ENCODE results near the gene SHC4. TPM values are rescaled to one million over a fixed set of nuclear protein-coding genes. Genes with fewer than 3 reads are reported as not detected.

The SHC4 gene

DNA sequence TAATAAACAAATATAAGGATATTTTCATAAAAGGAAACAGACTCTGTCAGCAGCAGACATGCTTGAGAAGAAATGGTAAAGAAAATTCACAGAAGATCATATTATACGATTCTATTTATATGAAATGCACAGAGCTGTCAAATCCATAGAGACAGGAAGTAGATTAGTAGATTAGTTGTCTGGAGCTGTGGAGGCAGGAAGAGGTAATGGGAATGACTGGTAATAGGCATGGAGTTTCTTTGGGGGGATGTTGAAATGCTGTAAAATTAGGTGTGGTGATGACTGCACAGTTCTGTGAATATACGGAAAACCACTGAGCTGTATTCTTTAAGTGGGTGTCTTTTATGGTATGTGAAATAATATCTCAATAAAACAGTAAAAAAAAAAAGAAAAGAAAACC is 188.2 kb downstream of the SHC4 start:
- Histone ChIP-seq H4K8ac (ENCODE audit: low read depth, low read length) (no peak overlapping the region), H3K4ac (ENCODE audit: low read length) (no peak overlapping the region), H3K27me3 (ENCODE audit: control insufficient read depth in 3 of 3, insufficient read depth in 3 of 3, low read depth in 1 of 3, low read length in 3 of 3) (no peaks in the 10 kb centered on the region), H2BK15ac (ENCODE audit: low read length) (no peak overlapping the region), H3K36me3 (replicated peaks in 1 of 2; ENCODE audit: control insufficient read depth in 2 of 2, insufficient read depth in 2 of 2, low read length in 2 of 2) (peaks cover 5 to 55% of the 10 kb centered on the region in 2 donors), H3K9me3 (replicated peaks in 1 of 2; ENCODE audit: control insufficient read depth in 2 of 2, insufficient read depth in 1 of 2, low read depth in 1 of 2, low read length in 2 of 2) (peaks cover 0 to 15% of the 10 kb centered on the region in 2 donors), H3K4me1 (ENCODE audit: control insufficient read depth in 2 of 2, insufficient read depth in 1 of 2, low read depth in 1 of 2, low read length in 2 of 2) (no peaks in the 10 kb centered on the region), H3K18ac (ENCODE audit: low read length) (no peak overlapping the region), H3K4me2 (ENCODE audit: insufficient read depth, low read length, poor library complexity, severe bottlenecking) (no peak overlapping the region), H4K91ac (ENCODE audit: low read depth, low read length, poor library complexity) (no peak overlapping the region), H3K79me1 (ENCODE audit: low read depth, low read length) (no peaks in the 10 kb centered on the region), H2BK5ac (ENCODE audit: low read length) (no peak overlapping the region), H3K27ac (replicated peaks; ENCODE audit: low read length) (no peak overlapping the region), H3K14ac (ENCODE audit: low read length) (no peak overlapping the region), H3K23ac (ENCODE audit: low read depth, low read length, poor library complexity) (no peak overlapping the region), H3K9ac (ENCODE audit: low read depth, low read length, poor library complexity) (no peak overlapping the region), H3K4me3 (ENCODE audit: low read length in 2 of 2) (no peak overlapping the region), H2AFZ (ENCODE audit: low read length) (no peak overlapping the region), H2BK12ac (ENCODE audit: low read length) (no peak overlapping the region), H2AK5ac (ENCODE audit: low read depth, low read length) (no peak overlapping the region), H2BK120ac (ENCODE audit: low read depth, low read length) (no peak overlapping the region)
- no CpG with 5 or more reads among the region's 2 CpGs for WGBS, 2 donors (ENCODE audit: extremely low coverage in 2 of 2, insufficient read length in 2 of 2, insufficient replicate concordance in 1 of 2)
- no peak for DNase-seq (ENCODE audit: low spot score)

DNA sequence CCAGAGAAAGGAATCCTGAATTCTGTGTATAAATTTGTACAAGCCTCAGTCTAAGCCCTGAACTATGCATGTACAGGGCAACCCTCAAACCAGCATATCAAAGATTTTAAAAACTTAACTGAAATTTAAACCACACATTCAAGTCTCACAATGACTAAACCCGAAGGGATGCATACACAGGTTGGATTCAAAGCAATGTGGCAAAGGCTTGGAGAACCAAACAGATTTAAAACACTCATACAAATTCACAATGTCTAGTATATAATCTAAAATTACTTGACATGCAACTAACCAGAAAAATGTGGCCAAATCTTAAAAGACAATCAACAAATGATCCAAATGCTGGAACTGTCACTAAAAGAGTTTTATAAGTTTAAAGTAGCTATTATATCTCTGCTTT is 189.2 kb downstream of the SHC4 start:
- Histone ChIP-seq H3K4ac (ENCODE audit: low read length) (no peak overlapping the region), H3K23ac (ENCODE audit: low read depth, low read length, poor library complexity) (no peak overlapping the region)

More for the DNA sequence above, 189.2 kb downstream of the SHC4 start:
- Histone ChIP-seq H3K4me3 (ENCODE audit: low read length in 2 of 2) (no peak overlapping the region), H3K4me2 (ENCODE audit: insufficient read depth, low read length, poor library complexity, severe bottlenecking) (no peak overlapping the region), H3K36me3 (replicated peaks in 1 of 2; ENCODE audit: control insufficient read depth in 2 of 2, insufficient read depth in 2 of 2, low read length in 2 of 2) (peaks cover 1 to 56% of the 10 kb centered on the region in 2 donors), H2BK120ac (ENCODE audit: low read depth, low read length) (no peak overlapping the region), H2BK12ac (ENCODE audit: low read length) (no peak overlapping the region), H3K9ac (ENCODE audit: low read depth, low read length, poor library complexity) (no peak overlapping the region), H3K9me3 (replicated peaks in 1 of 2; ENCODE audit: control insufficient read depth in 2 of 2, insufficient read depth in 1 of 2, low read depth in 1 of 2, low read length in 2 of 2) (peaks cover 0 to 15% of the 10 kb centered on the region in 2 donors), H2AK5ac (ENCODE audit: low read depth, low read length) (no peak overlapping the region), H2BK5ac (ENCODE audit: low read length) (no peak overlapping the region), H3K4me1 (ENCODE audit: control insufficient read depth in 2 of 2, insufficient read depth in 1 of 2, low read depth in 1 of 2, low read length in 2 of 2) (no peaks in the 10 kb centered on the region), H3K27ac (replicated peaks; ENCODE audit: low read length) (no peak overlapping the region), H2AFZ (ENCODE audit: low read length) (no peak overlapping the region), H3K79me1 (ENCODE audit: low read depth, low read length) (no peaks in the 10 kb centered on the region), H3K27me3 (ENCODE audit: control insufficient read depth in 3 of 3, insufficient read depth in 3 of 3, low read depth in 1 of 3, low read length in 3 of 3) (no peaks in the 10 kb centered on the region), H4K8ac (ENCODE audit: low read depth, low read length) (no peak overlapping the region), H4K91ac (ENCODE audit: low read depth, low read length, poor library complexity) (no peak overlapping the region), H3K18ac (ENCODE audit: low read length) (no peak overlapping the region), H2BK15ac (ENCODE audit: low read length) (no peak overlapping the region), H3K14ac (ENCODE audit: low read length) (no peak overlapping the region)
- no peak for DNase-seq (ENCODE audit: low spot score)
- WGBS, 2 donors (ENCODE audit: extremely low coverage in 2 of 2, insufficient read length in 2 of 2, insufficient replicate concordance in 1 of 2), result no CpG with 5 or more reads among the region's 1 CpG

Small RNA genes lying within 50 kb of the gene (small RNA-seq; reads per million reads assigned to genes)
- gene RF00019 (ENCODE audit: insufficient read depth), result not detected
